NCI-H524 (cell line): ENCODE results near the gene CTSE.

Experiments used
- DNase-seq, 2 experiments: peaks; one replicate each; lab custom pipeline; 2025; lab: John Stamatoyannopoulos, UW

Gene CTSE

DNA sequence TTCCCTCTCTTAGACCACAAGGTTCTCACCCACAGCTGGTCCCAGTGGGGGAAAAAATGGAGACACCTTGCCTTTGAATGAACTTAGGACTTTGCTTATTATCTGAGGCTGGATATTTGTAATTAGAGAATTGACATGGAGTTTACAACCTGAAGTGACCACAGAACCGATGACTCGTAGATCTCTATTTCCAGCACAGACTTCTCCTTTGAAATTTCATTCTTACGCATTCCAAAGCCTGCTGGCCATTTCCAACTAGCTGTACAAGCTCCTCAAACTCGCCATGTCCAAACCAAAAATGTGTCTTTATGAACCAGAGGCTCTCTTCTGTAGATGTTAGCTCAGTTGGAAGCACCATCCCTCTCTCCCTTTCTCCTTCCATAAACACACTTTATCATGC lies 32.5 kb downstream of the CTSE start:
- DNase-seq, result no peak

DNA sequence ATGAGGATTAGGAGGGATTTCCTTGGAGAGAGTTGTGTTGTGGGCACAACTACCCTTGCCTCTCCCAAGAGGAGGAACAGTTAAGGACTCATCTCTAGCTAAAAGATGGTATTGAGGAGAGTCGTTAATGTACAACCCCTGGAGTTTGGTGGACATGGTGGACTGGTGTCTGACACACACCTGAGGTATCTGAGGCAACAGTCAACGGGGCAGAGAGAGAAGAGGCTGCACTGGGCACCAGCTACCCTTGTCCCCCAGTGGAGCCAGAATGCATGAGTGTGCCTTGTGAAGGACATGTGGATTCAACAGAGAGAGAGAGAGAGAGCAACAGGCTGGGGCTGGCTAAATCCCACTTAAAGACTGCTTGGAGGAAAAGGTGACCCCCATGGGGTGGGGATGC lies 33.5 kb downstream of the CTSE start:
- DNase-seq, result no peak

DNA sequence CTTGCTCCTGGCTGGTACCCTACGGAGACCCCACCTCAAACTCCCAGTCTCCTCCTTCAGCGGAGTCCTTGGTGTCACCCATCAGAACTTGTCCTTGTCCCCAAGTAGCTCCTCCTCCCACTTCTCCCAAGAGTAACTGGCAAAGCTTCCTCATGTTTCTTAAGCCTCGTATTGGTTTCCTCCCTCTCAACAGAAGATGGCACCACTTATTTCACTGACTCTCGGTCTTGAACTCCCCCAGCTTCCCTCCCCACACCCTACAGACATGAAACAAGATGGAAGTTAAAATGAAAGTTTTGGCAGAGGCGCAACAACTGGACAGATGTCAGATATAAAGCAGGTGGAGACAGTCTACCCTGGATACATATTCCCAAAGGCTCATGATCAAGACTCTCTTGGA lies 33.9 kb downstream of the CTSE start:
- no peak for DNase-seq

DNA sequence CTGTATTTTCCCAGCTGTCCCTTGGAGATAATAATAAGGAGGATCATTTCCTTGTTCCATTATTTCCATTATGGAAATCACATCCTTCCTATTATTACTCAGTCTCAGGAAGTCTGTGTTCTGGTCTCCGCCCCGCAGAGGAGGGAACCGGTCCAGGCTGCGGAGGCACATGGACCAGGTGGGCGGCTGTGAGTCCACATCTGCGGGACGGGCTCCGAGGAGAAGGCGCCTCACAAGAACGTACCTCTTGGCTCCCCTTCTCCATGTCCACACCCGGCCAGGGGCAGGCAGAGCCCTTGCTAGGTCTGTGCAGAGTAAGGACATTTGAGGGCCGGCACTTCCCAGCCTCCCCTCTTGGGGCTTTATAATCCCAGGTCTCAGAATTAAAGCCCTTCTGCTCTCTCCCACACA lies 35.1 kb downstream of the CTSE start:
- peak in 1 of 2 experiments; percentile 35 for DNase-seq

DNA sequence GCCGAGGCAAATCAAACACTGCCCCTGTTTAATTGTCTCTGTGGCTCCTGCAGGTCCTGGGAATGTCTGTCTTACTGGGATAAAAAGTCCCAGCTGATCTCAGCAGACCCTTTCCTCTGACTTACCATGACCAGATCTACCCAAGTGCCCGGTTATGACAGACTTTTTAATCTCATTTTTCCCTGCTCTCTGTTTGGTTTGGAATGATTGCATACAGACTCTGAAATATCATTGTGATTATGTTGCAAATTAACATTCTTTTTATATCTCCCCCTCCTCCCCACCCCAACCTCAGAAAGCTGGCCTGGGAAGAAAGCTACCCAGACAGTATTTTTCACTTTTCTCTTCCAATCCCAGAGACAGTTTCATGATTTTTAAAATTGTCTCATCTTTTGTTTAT lies 36.8 kb downstream of the CTSE start:
- no peak for DNase-seq

DNA sequence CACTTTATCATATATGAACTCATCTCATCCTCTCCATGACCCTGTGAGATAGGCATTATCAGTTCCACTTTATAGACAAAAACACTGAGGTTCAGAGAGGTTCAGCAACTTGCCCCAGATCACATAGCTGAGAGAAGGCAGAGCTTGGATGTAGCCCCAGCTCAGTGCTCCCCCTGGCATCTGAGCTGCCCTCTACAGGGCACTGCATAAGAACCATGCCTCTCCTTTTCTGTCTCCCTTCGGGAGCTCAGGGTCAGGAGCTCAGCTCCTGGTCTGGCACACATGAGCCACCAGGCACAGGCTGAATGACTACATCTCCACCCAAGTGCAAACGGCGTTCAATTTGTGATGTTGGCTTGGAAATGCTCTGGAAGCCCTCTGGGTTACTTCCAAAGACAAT lies 37.4 kb downstream of the CTSE start:
- no peak for DNase-seq

DNA sequence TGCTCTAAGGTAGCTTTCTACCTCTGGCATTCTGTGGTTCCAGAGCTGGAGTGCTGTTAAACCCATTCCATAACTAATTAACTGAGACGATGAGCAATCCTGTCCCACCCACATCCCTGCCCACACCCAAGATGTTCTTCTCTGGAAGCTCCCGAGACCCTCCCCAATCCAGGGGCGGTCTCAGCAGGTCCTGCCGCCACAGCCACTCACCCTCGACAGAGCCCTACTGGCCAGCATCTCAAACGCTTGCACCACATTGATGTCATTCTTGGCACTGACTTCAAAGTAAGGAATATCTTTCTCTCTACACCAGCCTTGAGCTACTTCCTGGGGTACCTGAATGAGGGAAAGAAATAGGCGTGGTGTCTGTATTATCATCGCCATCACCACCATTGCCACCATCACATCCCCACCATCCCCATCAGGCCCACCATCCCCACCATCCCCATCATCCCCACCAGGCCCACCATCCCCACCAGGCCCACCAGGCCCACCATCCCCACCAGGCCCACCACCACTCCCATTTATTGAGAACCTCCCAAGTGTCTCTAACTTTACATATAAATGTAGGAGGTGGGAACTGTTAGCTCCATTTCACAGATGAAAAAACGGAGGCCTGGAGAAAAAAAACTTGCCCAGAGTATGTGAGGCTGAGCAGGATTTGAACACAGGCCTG lies 38.2 kb downstream of the CTSE start:
- no peak for DNase-seq

DNA sequence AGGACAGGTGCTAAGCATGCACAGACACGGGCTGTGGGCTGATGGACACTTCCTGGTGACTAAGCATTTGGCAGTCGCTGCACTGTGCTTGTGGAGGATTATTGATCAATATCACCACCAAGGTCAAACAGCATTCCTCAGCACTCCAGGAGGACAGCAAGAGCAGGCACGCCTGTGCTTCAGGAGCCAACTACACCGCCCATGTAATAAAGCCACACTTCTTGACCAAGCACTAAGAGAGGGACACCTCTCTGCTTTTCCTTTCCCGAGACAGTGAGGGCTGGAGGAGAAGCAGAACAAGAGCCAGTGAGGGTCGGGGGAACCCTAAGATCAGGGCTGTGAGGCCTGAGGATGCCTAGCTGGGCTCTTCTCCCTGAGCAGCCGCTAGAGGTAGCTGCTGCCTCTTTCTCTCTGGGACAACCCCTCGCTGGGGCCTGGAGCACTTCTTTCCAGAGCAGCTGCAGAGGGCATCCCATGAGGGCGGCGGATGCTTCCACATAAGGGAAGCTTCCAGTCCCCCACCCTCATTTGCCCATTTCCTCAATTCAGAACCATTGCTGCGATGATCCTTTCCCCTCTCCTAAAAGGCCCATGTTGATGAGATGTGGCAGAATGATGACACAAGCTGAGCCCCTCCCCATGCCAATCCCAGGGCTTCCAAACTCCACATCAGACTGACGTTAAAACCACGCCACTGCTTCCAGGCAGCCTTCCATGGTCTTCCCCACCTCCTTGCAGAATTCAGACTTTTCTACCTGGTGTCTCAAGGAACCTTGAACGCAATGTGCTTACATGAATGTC lies 39.6 kb downstream of the CTSE start:
- peak in 1 of 2 experiments; percentile 18 for DNase-seq

DNA sequence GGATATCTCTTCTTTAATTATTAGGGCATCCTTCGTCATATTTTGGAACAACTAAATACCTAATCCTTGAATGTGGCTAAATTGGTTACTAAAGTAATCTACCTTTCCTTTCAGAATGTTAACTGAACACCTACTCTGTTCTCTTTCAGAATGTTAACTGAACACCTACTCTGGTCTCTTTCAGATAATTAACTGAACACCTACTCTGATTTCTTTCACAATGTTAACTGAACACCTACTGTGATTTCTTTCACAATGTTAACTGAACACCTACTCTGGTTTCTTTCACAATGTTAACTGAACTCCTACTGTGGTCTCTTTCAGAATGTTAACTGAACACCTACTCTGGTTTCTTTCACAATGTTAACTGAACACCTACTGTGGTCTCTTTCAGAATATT lies 42.4 kb downstream of the CTSE start:
- DNase-seq, result no peak

DNA sequence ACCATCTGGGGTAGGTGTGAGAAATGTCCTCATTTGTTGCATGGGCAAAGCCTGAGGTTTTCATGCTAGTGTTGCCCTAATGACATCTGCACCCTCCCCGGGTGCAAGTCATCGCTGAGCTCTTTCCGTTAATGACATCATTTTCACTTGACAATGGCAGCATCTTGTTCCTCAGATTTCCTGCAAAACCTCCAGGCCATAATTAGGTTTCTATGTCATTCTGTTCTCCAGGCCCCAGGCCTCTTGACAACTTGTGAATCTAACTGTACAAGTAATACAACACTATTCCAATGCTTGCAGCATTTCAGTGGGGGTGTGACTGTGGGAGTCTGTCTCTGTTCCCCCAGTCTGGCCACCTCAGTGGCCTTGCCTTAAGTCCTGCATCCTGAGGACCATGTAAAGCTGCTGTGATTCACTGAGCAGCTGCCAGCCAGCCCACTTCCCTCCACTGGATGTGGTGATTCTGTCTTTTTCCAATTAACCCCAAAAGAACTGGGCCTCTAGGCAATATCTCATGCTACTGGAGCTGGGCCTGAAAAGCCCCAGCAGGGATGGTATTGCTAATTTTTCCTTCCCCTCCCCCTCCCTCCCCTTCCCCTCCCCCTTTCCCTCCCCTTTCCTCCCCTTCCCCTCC lies 43.3 kb downstream of the CTSE start:
- no peak for DNase-seq

DNA sequence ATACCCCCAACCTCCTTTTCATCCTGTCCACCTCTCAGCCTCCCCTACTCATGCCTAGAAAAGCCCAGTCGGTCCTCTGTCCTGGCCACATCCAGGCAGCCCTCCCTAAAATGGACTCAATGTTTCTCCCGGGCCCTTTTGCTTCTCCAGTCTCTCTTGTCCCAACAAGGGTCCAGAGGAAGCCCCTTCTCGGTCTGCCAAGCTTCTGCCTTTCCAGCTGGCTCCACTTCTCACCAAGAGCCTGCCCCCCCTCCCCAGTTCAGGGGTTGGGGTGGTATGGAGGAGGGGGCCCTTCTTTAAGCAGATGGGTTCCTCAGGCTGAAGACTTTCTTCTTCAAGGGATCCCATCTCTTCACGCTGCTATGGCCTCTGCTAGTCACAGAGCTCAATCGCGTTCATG lies 44.4 kb downstream of the CTSE start:
- DNase-seq, result no peak

DNA sequence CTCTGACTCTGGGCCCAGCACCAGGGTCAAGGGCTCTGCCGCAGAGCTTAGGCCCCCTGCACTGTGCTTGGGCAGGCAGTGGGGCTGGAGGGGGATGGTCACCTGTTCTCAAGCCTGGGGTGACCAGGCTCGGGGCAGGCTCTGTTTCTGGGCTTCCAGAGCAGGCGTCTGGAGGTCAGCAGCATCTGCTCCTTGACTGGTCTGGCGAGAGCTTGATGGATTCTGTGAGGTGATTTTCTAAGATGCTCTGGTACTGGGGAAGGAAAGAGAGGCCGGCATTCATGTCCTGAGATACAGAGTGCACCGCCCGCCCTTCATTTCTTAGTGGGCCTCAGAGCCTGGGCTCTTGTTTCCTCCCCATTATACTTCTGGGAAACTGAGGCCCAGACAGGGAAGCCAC lies 45.0 kb downstream of the CTSE start:
- DNase-seq, result no peak

DNA sequence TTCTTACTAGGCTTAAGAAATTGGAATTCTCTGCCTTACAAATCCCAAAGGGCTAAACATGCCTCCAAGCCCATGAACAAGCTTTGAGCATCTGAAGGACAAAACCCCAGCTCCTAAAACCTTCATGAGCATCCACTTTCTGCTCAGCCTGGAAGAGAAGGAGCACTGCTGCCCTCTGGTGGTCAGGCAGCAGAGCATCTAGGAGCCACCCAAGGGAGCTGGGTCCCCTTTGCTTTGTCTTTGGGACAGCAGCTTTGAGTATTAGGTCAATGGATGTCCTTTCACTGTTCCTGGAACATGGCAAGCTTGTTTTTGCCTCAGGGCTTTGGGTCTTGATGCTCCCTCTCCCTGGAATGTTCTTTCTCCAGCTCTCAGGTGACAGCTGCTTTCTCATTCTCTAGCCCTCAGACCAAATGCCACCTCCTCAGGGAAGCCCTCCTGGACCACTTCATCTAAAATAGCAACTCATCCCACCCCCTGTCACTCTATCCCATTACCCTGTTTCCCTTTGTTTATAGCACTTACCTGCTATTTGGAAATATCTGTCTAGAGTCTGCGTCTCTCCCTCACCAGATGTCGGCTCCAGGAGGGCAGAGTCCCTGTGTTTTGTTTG lies 46.2 kb downstream of the CTSE start:
- peak; percentile 58 to 80 for DNase-seq

DNA sequence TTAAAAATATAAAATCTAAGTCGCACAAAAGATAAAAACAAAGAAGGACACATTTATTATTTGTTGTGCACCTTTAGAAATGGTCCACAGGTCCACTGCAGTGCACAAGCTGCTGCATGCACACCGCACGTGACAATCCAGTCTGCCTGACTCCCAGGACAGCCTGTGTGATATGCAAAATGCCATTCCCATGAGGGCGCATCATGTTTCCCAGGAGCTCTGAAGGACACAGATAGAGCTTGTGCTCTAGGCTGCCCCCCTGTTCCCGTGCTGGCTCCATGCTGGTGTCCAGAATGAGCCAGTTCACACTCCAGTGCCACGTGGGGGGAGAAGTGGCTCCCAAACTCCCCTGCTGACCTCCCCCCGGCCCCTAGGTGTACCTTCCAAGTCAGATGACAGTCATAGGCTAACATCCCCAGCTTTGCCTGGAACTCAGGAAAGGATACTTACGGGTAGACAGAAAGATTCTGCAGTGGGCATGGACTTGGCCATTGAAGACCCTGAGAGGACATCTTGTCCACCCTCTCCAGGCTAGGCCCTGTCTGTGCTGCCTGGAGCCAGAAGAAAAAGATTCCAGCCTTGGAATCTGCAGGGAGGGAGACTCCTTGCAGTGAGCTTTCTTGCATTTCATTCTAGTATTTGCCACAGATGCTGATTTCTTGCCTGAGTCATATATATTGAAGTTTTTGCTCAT lies 46.8 kb downstream of the CTSE start:
- DNase-seq, result peak; percentile 59 to 87

DNA sequence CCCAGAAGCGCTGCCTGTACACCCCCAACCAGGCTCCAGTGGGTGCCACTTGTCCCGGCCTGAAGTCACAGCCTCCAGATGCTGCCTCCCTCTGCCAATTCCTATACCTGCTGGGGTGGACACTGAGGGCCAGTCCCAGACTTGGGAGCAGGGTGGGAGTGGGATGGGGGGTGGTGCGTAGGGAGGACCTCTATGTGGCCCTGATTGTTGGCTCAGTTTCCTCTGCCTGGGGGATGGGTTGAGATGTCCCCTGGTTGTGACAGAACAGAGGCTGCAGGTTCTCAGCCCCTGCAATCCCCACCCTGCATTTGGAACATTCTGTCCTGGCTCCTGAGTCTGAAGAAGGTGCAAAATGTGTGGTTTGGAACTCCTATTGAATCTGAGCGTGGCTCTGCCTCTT lies 47.7 kb downstream of the CTSE start:
- no peak for DNase-seq

DNA sequence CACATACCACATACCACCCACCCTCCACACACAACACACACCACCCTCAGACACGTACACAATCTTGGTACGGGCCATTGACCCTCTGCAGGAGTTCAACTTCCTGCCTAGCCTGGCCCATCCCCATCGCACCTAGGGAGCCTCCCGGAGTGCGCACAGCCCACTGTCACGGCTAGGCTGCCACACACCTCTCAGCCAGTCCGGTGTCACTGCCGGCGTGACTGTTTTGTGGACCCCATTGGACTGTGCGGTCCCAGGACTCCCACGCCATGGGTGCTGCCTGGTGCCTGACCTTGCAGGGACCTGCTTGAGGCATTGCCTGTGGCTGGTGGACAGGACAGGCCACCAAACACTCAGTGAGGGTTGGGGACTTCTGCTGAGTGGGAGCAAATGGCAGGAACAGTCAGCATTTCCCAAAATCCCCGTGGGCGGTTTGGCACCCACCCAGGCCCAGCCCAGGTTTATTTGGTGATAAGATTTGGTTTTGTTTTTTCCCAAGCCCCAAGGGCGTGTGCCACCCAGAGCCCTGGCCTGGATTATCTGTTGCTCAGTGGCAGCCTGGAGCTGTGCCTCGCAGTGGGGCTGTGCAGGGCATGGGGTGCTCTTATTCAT lies 48.2 kb downstream of the CTSE start:
- no peak for DNase-seq

DNA sequence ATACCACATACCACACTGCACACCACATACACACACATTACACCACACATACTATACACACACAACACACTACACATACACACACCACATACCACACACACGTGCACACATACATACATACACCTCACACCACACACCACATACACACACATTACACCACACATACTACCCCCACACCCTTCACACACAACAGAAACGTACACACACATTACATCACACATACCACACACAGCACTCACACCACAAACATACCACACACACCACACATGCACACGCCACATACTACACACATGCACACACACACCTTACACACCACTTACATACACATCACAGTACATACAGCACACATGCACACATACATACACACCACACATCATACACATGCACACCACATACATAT lies 49.0 kb downstream of the CTSE start:
- no peak for DNase-seq

DNA sequence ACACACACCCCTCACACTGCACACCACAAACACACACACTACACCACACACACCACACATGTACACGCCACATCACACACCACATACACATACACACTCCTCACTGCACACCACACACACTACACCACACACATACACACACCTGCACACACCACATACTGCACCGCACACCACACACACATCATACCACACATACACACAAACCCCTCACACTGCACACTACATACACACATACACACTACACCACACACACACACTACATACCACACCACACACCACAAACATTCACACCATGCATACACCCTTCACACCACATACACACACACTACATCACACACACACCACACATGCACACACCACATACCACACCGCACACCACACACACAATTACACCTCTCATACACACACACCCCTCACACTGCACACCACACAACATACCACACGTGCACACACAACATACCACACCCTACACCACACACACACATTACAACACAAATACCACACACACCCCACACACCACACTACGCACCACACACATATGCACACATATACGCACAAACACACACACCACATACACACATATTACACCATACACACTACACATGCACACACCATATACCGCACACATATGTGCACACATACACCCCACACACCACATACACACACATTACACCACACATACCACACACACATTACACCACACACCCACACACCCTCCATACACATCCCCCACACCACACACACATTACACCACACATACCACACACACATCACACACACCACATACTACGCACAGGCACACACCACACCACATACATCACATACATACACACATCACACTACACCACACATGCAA lies 50.1 kb downstream of the CTSE start:
- no peak for DNase-seq

DNA sequence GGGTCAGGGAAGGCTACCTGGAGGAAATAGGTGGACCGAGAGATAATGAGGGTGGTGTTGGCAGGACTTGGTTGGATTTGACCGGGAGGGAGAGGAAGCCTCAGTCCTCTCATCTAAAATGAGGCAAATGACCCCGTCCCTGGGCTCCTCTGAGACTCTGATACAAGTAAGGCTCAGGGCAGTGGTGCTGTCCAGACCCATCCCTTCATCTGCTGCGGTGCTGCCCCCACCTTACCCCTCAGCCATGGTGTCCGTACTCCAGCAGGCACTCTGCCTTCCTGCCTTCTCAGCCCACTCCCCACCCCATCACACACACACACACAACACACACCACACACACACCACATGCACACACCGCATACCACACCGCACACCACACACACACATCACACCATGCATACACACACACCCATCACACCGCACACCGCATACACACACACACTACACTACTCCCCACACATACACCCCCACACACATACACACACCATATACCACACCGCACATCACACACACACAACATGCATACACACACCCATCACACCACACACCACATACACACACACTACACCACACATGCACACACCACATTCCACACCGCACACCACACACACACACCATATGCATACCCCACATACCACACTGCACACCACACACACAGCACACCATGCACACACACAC lies 51.1 kb downstream of the CTSE start:
- no peak for DNase-seq

DNA sequence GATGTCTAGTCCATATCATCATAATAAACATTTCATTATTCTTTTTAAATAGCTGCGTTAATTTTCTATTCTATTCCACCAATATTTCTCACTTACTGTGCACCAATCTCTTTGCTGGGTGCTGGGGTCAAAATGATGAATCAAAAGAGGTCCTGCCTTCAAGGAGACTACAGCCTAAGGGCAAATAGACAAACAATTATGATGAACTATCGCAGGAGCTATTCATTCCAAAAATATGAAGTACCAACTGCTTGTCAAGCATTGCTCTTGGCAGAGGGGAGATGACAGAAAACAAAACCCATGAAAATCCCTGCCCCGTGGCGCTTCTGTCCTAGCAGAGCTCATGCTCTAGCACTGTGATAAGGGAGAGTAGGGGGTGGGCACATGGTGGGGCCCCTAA lies 51.6 kb downstream of the CTSE start:
- DNase-seq, result no peak
